HEK293T (cell line): ENCODE results near the gene HDAC8.

Source experiments
- CTBP1 ChIP-seq: fragments of 450-650 bp; IDR thresholded peaks from 2 replicates; pipeline ENCODE4 v1.6.1; 2016; ENCODE audit warnings: borderline replicate concordance
- ELF4 ChIP-seq: fragments of 450-650 bp; IDR thresholded peaks from 2 replicates; pipeline ENCODE4 v1.6.1; 2017; ENCODE audit warnings: antibody characterized with exemption
- FOXA1 ChIP-seq: fragments of 450-650 bp; IDR thresholded peaks from 2 replicates; pipeline ENCODE4 v1.6.1; 2016; ENCODE audit warnings: mild to moderate bottlenecking
- FOXK2 ChIP-seq: fragments of 450-650 bp; IDR thresholded peaks from 2 replicates; pipeline ENCODE4 v1.6.1; 2016; ENCODE audit warnings: mild to moderate bottlenecking
- FOXM1 ChIP-seq: fragments of 450-650 bp; IDR thresholded peaks from 2 replicates; pipeline ENCODE4 v1.6.1; 2017; ENCODE audit warnings: mild to moderate bottlenecking, borderline replicate concordance
- HDGF ChIP-seq: fragments of 450-650 bp; IDR thresholded peaks from 2 replicates; pipeline ENCODE4 v1.6.1; 2017; ENCODE audit warnings: antibody characterized with exemption, borderline replicate concordance
- L3MBTL2 ChIP-seq: fragments of 450-650 bp; conservative IDR thresholded peaks from 2 replicates; pipeline ENCODE4 v1.6.1; 2016; ENCODE audit warnings: mild to moderate bottlenecking
- LEF1 ChIP-seq: fragments of 450-650 bp; IDR thresholded peaks from 2 replicates; pipeline ENCODE4 v1.6.1; 2017; ENCODE audit warnings: mild to moderate bottlenecking, borderline replicate concordance
- NFRKB ChIP-seq: fragments of 450-650 bp; IDR thresholded peaks from 2 replicates; pipeline ENCODE4 v1.6.1; 2016; ENCODE audit warnings: mild to moderate bottlenecking, moderate library complexity
- PKNOX1 ChIP-seq: fragments of 450-650 bp; IDR thresholded peaks from 2 replicates; pipeline ENCODE4 v1.6.1; 2016
- SP1 ChIP-seq: fragments of 450-650 bp; IDR thresholded peaks from 2 replicates; pipeline ENCODE4 v1.6.1; 2017
- SUZ12 ChIP-seq: fragments of 450-650 bp; IDR thresholded peaks from 2 replicates; pipeline ENCODE4 v1.6.1; 2016; ENCODE audit warnings: mild to moderate bottlenecking
- TARDBP ChIP-seq: fragments of 450-650 bp; IDR thresholded peaks from 2 replicates; pipeline ENCODE4 v1.6.1; 2016
- ZNF384 ChIP-seq: fragments of 450-650 bp; IDR thresholded peaks from 2 replicates; pipeline ENCODE4 v1.6.1; 2016

GRCh38 chrX:72371405-72371804 lies 201.2 kb downstream of the HDAC8 start:
- TF ChIP-seq SP1 (no peak), NFRKB (no peak), FOXK2 (no peak), CTBP1 (no peak), PKNOX1 (no peak), SUZ12 (no peak), FOXM1 (no peak), ZNF384 (no peak), LEF1 (no peak), ELF4 (no peak), FOXA1 (no peak), TARDBP (no peak), HDGF (no peak), L3MBTL2 (no peak)
